G401 (cell line): ENCODE results near the gene YDJC. TPM values are rescaled to one million over a fixed set of nuclear protein-coding genes. Genes with fewer than 3 reads are reported as not detected.
A peak's percentile ranks its signal among the peaks of the same experiment; 100 is the strongest.

ENCODE experiments used
- DNase-seq: peaks from one replicate; pipeline ENCODE4 v3.0.0-alpha.2; 2015; ENCODE audit warnings: low spot score
- in situ Hi-C: cut with HindIII; loops from 2 replicates; pipeline ENCODE4 v1.10.0; 2016; ENCODE audit warnings: low sequenced_read_pairs, mixed read lengths
- total RNA-seq: library from RNA; depleted of rRNA; stranded (reverse); fragments of >200 nt; shearing (Covaris generic); gene quantifications from 2 replicates; pipeline ENCODE4 v1.2.3, GENCODE V29; 2014

Gene YDJC
- total RNA-seq, 1 experiment from 2014 or later: 71.7 TPM

GRCh38 chr22:21635771-21636510, 6.1 kb upstream of the YDJC start:
- in situ Hi-C loops: no loop called here
- no peak for DNase-seq

- no peak for DNase-seq
- in situ Hi-C loops: no loop called here
These were observed 5.0 kb upstream of the YDJC start for GRCh38 chr22:21634844-21635243.

- no peak for DNase-seq
- in situ Hi-C loops: no loop called here
These were observed 4.3 kb upstream of the YDJC start for GRCh38 chr22:21634081-21634480.

- in situ Hi-C loops: no loop called here
- DNase-seq: no peak
These were observed 3.7 kb upstream of the YDJC start for GRCh38 chr22:21633481-21633880.

- in situ Hi-C loops: no loop called here
- DNase-seq: no peak
These were observed 3.1 kb upstream of the YDJC start for GRCh38 chr22:21632931-21633330.

- no peak for DNase-seq
- in situ Hi-C loops: no loop called here
These were observed 2.5 kb upstream of the YDJC start, which contains the start of gene CCDC116 for GRCh38 chr22:21632237-21632895. TSS of gene CCDC116 (plus strand) at chr22:21632760. CDS start at chr22:21633182, 422 bp downstream.

- in situ Hi-C loops: no loop called here
- no peak for DNase-seq
These were observed 1.2 kb upstream of the YDJC start for GRCh38 chr22:21631025-21631424.

GRCh38 chr22:21628386-21629254, 1.2 kb downstream of the YDJC start:
- DNase-seq: no peak
- in situ Hi-C loops: no loop called here

GRCh38 chr22:21626735-21627469, 2.9 kb downstream of the YDJC start:
- in situ Hi-C loops: no loop called here
- DNase-seq: peak; percentile 88

GRCh38 chr22:21626073-21626734, 3.6 kb downstream of the YDJC start:
- DNase-seq: peak; percentile 16
- in situ Hi-C loops: no loop called here

GRCh38 chr22:21624880-21625791, 4.7 kb downstream of the YDJC start:
- in situ Hi-C loops: no loop called here

GRCh38 chr22:21624120-21624879, 5.5 kb downstream of the YDJC start:
- in situ Hi-C loops: no loop called here
- peak; percentile 60 for DNase-seq

More at GRCh38 chr22:21624880-21625791, 4.7 kb downstream of the YDJC start:
- DNase-seq: peak; percentile 6

- in situ Hi-C loops: no loop called here
- no peak for DNase-seq
These were observed 6.2 kb downstream of the YDJC start for GRCh38 chr22:21623648-21623970.

GRCh38 chr22:21622919-21623647, 6.7 kb downstream of the YDJC start:
- peak; percentile 78 for DNase-seq
- in situ Hi-C loops: no loop called here

GRCh38 chr22:21622011-21622918, 7.6 kb downstream of the YDJC start:
- in situ Hi-C loops: no loop called here
- peak; percentile 50 for DNase-seq

- in situ Hi-C loops: no loop called here
- DNase-seq: no peak
These were observed 8.8 kb downstream of the YDJC start for GRCh38 chr22:21621025-21621424.
